ENCODE data around the gene CPZ. TPM values are rescaled to one million over a fixed set of nuclear protein-coding genes. Genes with fewer than 3 reads are reported as not detected.

The CPZ gene
- total RNA-seq, 1 experiment from 2014 or later = 37.3 TPM

DNA sequence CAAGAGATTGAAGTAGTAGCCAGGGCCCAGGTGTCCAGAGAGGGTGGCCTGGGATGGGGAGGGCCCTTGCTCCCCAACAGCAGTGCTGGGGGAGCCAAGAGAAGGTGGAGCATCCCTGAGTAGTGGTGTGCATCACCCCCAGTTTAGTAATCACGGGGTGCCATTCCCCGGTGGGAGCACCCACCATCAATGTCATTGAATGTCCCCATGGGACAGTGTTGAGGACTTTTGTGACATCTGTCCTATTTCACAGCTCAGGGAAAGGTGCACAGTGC, 4.4 kb upstream of the CPZ start:
- H3T11ph ChIP-seq (ENCODE audit: low read length) = no peak overlapping the region
- no peak overlapping the region for H2AFZ ChIP-seq (ENCODE audit: low read length)
- no peak overlapping the region for H3K9ac ChIP-seq (ENCODE audit: extremely low read depth, insufficient read length, low read length)
- H2AK5ac ChIP-seq (ENCODE audit: insufficient read length, low read length) = no peak overlapping the region
- Mint-ChIP-seq H3K27ac (no peak overlapping the region), H3K4me1 (peaks cover 45 to 51% of the 10 kb centered on the region in 2 experiments), H3K9me3 (no peaks in the 10 kb centered on the region), H3K36me3 (ENCODE audit: insufficient read depth in 1 of 3, low read depth in 3 of 3) (no peaks in the 10 kb centered on the region), H3K27me3 (ENCODE audit: low read depth) (peaks cover 10% of the 10 kb centered on the region), H3K4me3 (no peak overlapping the region)
- TF ChIP-seq CTCF (conservative IDR thresholded peaks at IDR 0.05) = no peak
- H2BK5ac ChIP-seq (ENCODE audit: insufficient read length, low read length) = no peak overlapping the region
- H4K8ac ChIP-seq (replicated peaks; ENCODE audit: insufficient read length, low read depth, low read length) = no peak overlapping the region
- H3K4ac ChIP-seq (ENCODE audit: low read depth, low read length) = no peak overlapping the region
- H4K5ac ChIP-seq (ENCODE audit: insufficient read length, low read depth, low read length) = no peak overlapping the region
- no peak overlapping the region for H3K27ac ChIP-seq (ENCODE audit: insufficient read length, low read depth, low read length)
- H3K79me1 ChIP-seq (ENCODE audit: insufficient read depth, low read depth, low read length, poor library complexity, severe bottlenecking) = no peaks in the 10 kb centered on the region
- no peak overlapping the region for H3K23ac ChIP-seq (ENCODE audit: insufficient read length, low read depth, low read length)
- H3K56ac ChIP-seq (ENCODE audit: insufficient read length, low read depth, low read length) = no peak overlapping the region
- no peaks in the 10 kb centered on the region for H3K9me3 ChIP-seq (ENCODE audit: control insufficient read depth, low read depth, low read length)
- H2BK120ac ChIP-seq (ENCODE audit: low read depth, low read length, poor library complexity, severe bottlenecking) = no peak overlapping the region
- no peak overlapping the region for H2BK12ac ChIP-seq (ENCODE audit: insufficient read length, low read depth, low read length)
- peaks cover 4% of the 10 kb centered on the region for H3K23me2 ChIP-seq (ENCODE audit: insufficient read length, low read depth, low read length, poor library complexity, severe bottlenecking)
- WGBS (ENCODE audit: extremely low coverage, insufficient read length, low lambda C conversion rate) = no CpG with 5 or more reads among the region's 2 CpGs
- H3K79me2 ChIP-seq (ENCODE audit: insufficient read depth, low read length) = no peaks in the 10 kb centered on the region
- H3K4me2 ChIP-seq (ENCODE audit: insufficient read depth, insufficient read length, low read length) = no peak overlapping the region
- H3K18ac ChIP-seq (ENCODE audit: insufficient read length, low read depth, low read length) = no peak overlapping the region
- H3K14ac ChIP-seq (ENCODE audit: insufficient read depth, low read length) = no peak overlapping the region
- H2BK20ac ChIP-seq (ENCODE audit: low read depth, low read length, poor library complexity, severe bottlenecking) = no peak overlapping the region
- H4K20me1 ChIP-seq (ENCODE audit: control insufficient read depth, insufficient read depth, insufficient read length) = no peaks in the 10 kb centered on the region
- no peak overlapping the region for H2BK15ac ChIP-seq (ENCODE audit: low read depth, low read length)
- no peak overlapping the region for H4K91ac ChIP-seq (ENCODE audit: insufficient read length, low read depth, low read length)
- H3K4me1 ChIP-seq (ENCODE audit: insufficient read depth, low read length) = no peaks in the 10 kb centered on the region; the same call in 1 of the 2 replicates
- DNase-seq = no peak
- no peaks in the 10 kb centered on the region for H3K27me3 ChIP-seq (ENCODE audit: insufficient read depth, low read length)
